H1 (cell line): ENCODE results near the gene TRPM1. TPM values are rescaled to one million over a fixed set of nuclear protein-coding genes. Genes with fewer than 3 reads are reported as not detected.

Experiments
- CTCF ChIA-PET: fragments of 300-600 bp; sonication (Branson Sonifier 250); formaldehyde crosslinking; loops from one replicate; lab custom pipeline; 2021; ENCODE audit not compliant: partially characterized antibody; lab: Charles Lee
- POLR2A ChIA-PET: fragments of 300-600 bp; sonication (Branson Sonifier 250); formaldehyde crosslinking; loops from one replicate; lab custom pipeline; 2021; ENCODE audit warnings: inconsistent platforms; ENCODE audit not compliant: partially characterized antibody; lab: Charles Lee
- DNase-seq, 2 experiments: peaks; one replicate each; pipeline versions ENCODE4 v3.0.0 to v3.0.0-alpha.2; 2010 to 2022; ENCODE audit warnings: low spot score in 2 of 2, low read depth in 1 of 2, mixed read lengths in 1 of 2
- FAIRE-seq: peaks from 2 replicates; lab custom pipeline; 2011; peaks lifted over from hg19 to GRCh38; lab: Jason Lieb, UNC
- H2AFZ ChIP-seq: 2 replicates; pipeline ENCODE4 v1.8.1; 2012; ENCODE audit warnings: low read length, inconsistent platforms
- H2AK5ac ChIP-seq: 2 replicates; pipeline ENCODE4 v1.6.1; 2013; ENCODE audit warnings: low read depth, low read length
- H2BK120ac ChIP-seq: replicated peaks from 2 replicates; pipeline ENCODE3; 2013; ENCODE audit warnings: low read depth, low read length, inconsistent platforms
- H2BK12ac ChIP-seq: 2 replicates; pipeline ENCODE4 v1.6.1; 2013; ENCODE audit warnings: low read depth, low read length
- H2BK15ac ChIP-seq: 2 replicates; pipeline ENCODE4 v1.6.1; 2013; ENCODE audit warnings: low read length
- H2BK20ac ChIP-seq: 2 replicates; pipeline ENCODE4 v1.6.1; 2013; ENCODE audit warnings: low read length
- H2BK5ac ChIP-seq: 2 replicates; pipeline ENCODE4 v1.6.1; 2013; ENCODE audit warnings: low read depth, low read length
- H3K14ac ChIP-seq: 2 replicates; pipeline ENCODE4 v1.6.1; 2013; ENCODE audit warnings: inconsistent platforms; ENCODE audit not compliant: insufficient read length
- H3K18ac ChIP-seq: 2 replicates; pipeline ENCODE4 v1.6.1; 2013; ENCODE audit warnings: low read length; ENCODE audit errors: extremely low read depth
- H3K23ac ChIP-seq: 2 replicates; pipeline ENCODE4 v1.6.1; 2013; ENCODE audit warnings: inconsistent platforms; ENCODE audit not compliant: insufficient read length
- H3K23me2 ChIP-seq: 2 replicates; pipeline ENCODE4 v1.6.1; 2013; ENCODE audit warnings: low read depth, low read length
- H3K27ac ChIP-seq: 2 replicates; pipeline ENCODE4 v1.6.1; 2011; ENCODE audit warnings: low read depth, low read length, inconsistent platforms
- H3K27me3 ChIP-seq, 4 experiments: replicated peaks in 1 of 4; 1 replicate in 1 of 4; 2 replicates in 3 of 4; pipeline versions ENCODE4 v1.6.1 to v1.8.1; 2011 to 2013; ENCODE audit warnings: low read length in 3 of 4, mild to moderate bottlenecking in 3 of 4, inconsistent platforms in 2 of 4, mixed read lengths in 2 of 4, moderate library complexity in 1 of 4; ENCODE audit not compliant: control insufficient read depth in 3 of 4, insufficient read depth in 3 of 4; ENCODE audit errors: extremely low read depth in 1 of 4
- H3K36me3 ChIP-seq, 4 experiments: 2 replicates each; pipeline versions ENCODE4 v1.6.1 to v1.8.1; 2011 to 2013; ENCODE audit warnings: mild to moderate bottlenecking in 4 of 4, low read length in 3 of 4, moderate library complexity in 2 of 4, control low read depth in 1 of 4, inconsistent platforms in 1 of 4; ENCODE audit not compliant: insufficient read depth in 4 of 4, control insufficient read depth in 2 of 4
- H3K4ac ChIP-seq: replicated peaks from 2 replicates; pipeline ENCODE3; 2013; ENCODE audit warnings: low read length, low read depth, mixed read lengths, inconsistent platforms; ENCODE audit not compliant: insufficient read length
- H3K4me1 ChIP-seq, 4 experiments: replicated peaks in 1 of 4; 1 replicate in 1 of 4; 2 replicates in 3 of 4; pipeline versions ENCODE4 v1.6.1 to v1.8.1; 2011 to 2013; ENCODE audit warnings: low read length in 3 of 4, inconsistent platforms in 2 of 4, mixed read lengths in 1 of 4; ENCODE audit not compliant: insufficient read depth in 4 of 4, control insufficient read depth in 3 of 4
- H3K4me2 ChIP-seq, 2 experiments: 2 replicates each; pipeline versions ENCODE4 v1.6.1 to v1.8.1; 2011 to 2013; ENCODE audit warnings: low read depth in 2 of 2, low read length in 2 of 2, control low read depth in 1 of 2, inconsistent platforms in 1 of 2, mild to moderate bottlenecking in 1 of 2; ENCODE audit not compliant: insufficient read depth in 1 of 2
- H3K4me3 ChIP-seq, 4 experiments: fragments of 200-600, 300-600 bp in 1 of 4; sonication (generic), shearing (Covaris generic), sonication (Bioruptor Twin) in 1 of 4; 2 replicates each; pipeline versions ENCODE4 v1.5.1 to v1.8.1; 2011 to 2016; ENCODE audit warnings: low read length in 4 of 4, low read depth in 3 of 4, control low read depth in 2 of 4, inconsistent platforms in 2 of 4, mild to moderate bottlenecking in 2 of 4, mixed read lengths in 1 of 4, moderate library complexity in 1 of 4; ENCODE audit not compliant: insufficient read depth in 2 of 4; ENCODE audit errors: extremely low read depth in 1 of 4
- H3K56ac ChIP-seq: replicated peaks from 2 replicates; pipeline ENCODE3; 2013; ENCODE audit warnings: low read depth, mild to moderate bottlenecking, mixed read lengths, low read length, inconsistent platforms; ENCODE audit not compliant: insufficient read length
- H3K79me1 ChIP-seq: 2 replicates; pipeline ENCODE4 v1.6.1; 2013; ENCODE audit warnings: low read depth, low read length, control low read depth
- H3K79me2 ChIP-seq, 2 experiments: 2 replicates each; pipeline versions ENCODE4 v1.6.1 to v1.8.1; 2012 to 2013; ENCODE audit warnings: low read length in 2 of 2, mild to moderate bottlenecking in 2 of 2, inconsistent platforms in 1 of 2; ENCODE audit not compliant: insufficient read depth in 2 of 2, control insufficient read depth in 1 of 2
- H3K9ac ChIP-seq, 4 experiments: replicated peaks in 1 of 4; 1 replicate in 1 of 4; 2 replicates in 3 of 4; pipeline versions ENCODE4 v1.6.1 to v1.8.1; 2011 to 2013; ENCODE audit warnings: low read depth in 3 of 4, low read length in 3 of 4, control low read depth in 2 of 4, mild to moderate bottlenecking in 2 of 4, moderate library complexity in 2 of 4, inconsistent platforms in 1 of 4; ENCODE audit errors: extremely low read depth in 1 of 4
- H3K9me3 ChIP-seq, 2 experiments: 2 replicates each; pipeline versions ENCODE4 v1.6.1 to v1.8.1; 2012 to 2013; ENCODE audit warnings: mild to moderate bottlenecking in 2 of 2, moderate library complexity in 2 of 2, control low read depth in 1 of 2, inconsistent platforms in 1 of 2, low read depth in 1 of 2, low read length in 1 of 2, mixed read lengths in 1 of 2; ENCODE audit not compliant: insufficient read depth in 2 of 2
- H4K20me1 ChIP-seq, 2 experiments: replicated peaks in 1 of 2; 2 replicates each; pipeline versions ENCODE3 to v1.8.1; 2011 to 2013; ENCODE audit warnings: inconsistent platforms in 2 of 2, low read length in 2 of 2, mild to moderate bottlenecking in 1 of 2; ENCODE audit not compliant: insufficient read depth in 2 of 2, control insufficient read depth in 1 of 2
- H4K5ac ChIP-seq: 2 replicates; pipeline ENCODE4 v1.6.1; 2013; ENCODE audit warnings: low read length, low read depth, mixed read lengths, inconsistent platforms; ENCODE audit not compliant: insufficient read length
- H4K8ac ChIP-seq: 2 replicates; pipeline ENCODE4 v1.8.0; 2013; ENCODE audit warnings: mild to moderate bottlenecking, moderate library complexity, low read length, inconsistent platforms; ENCODE audit not compliant: insufficient read depth; ENCODE audit errors: extremely low read depth
- H4K91ac ChIP-seq: replicated peaks from 2 replicates; pipeline ENCODE3; 2013; ENCODE audit warnings: low read length, mixed read lengths, inconsistent platforms; ENCODE audit not compliant: insufficient read length
- CBX5 ChIP-seq: fragments of 300-800, 300-1000 bp; sonication (generic); IDR thresholded peaks from 2 replicates; pipeline ENCODE4 v1.7.1; 2016; ENCODE audit warnings: antibody characterized with exemption, low read length, low read depth
- CEBPB ChIP-seq: IDR thresholded peaks from 2 replicates; pipeline ENCODE4 v1.6.1; 2012; ENCODE audit warnings: low read depth, low read length
- CHD2 ChIP-seq: IDR thresholded peaks from 2 replicates; pipeline ENCODE4 v1.6.1; 2012; ENCODE audit warnings: low read length, improper control_type of control experiment
- EP300 ChIP-seq, 2 experiments: IDR thresholded peaks; 1 replicate in 1 of 2; 2 replicates in 1 of 2; pipeline ENCODE4 v1.6.1; 2011 to 2012; ENCODE audit warnings: low read depth in 2 of 2, low read length in 2 of 2, mild to moderate bottlenecking in 2 of 2, borderline replicate concordance in 1 of 2, inconsistent platforms in 1 of 2, moderate library complexity in 1 of 2
- HDAC2 ChIP-seq, 2 experiments: fragments of 300-600 bp in 1 of 2; sonication (generic) in 1 of 2; IDR thresholded peaks; 2 replicates each; pipeline ENCODE4 v1.6.1; 2011 to 2012; ENCODE audit warnings: low read depth in 2 of 2, low read length in 2 of 2, mild to moderate bottlenecking in 2 of 2, moderate library complexity in 2 of 2, borderline replicate concordance in 1 of 2, inconsistent platforms in 1 of 2
- KDM4A ChIP-seq: IDR thresholded peaks from one replicate; pipeline ENCODE4 v1.7.1; 2012; ENCODE audit warnings: low read depth, mild to moderate bottlenecking, moderate library complexity, low read length, inconsistent platforms; ENCODE audit not compliant: severe bottlenecking
- MAX ChIP-seq: IDR thresholded peaks from 2 replicates; pipeline ENCODE4 v1.6.1; 2012; ENCODE audit warnings: inconsistent platforms
- PHF8 ChIP-seq: fragments of 200-600 bp; sonication (generic); conservative IDR thresholded peaks from 2 replicates; pipeline ENCODE4 v1.7.1; 2012; ENCODE audit warnings: low read depth, mild to moderate bottlenecking, inconsistent platforms, low read length, moderate library complexity
- POLR2A ChIP-seq, 2 experiments: IDR thresholded peaks; 1 replicate in 1 of 2; 2 replicates in 1 of 2; pipeline ENCODE4 v1.6.1; 2011; ENCODE audit warnings: low read depth in 2 of 2, low read length in 2 of 2, mild to moderate bottlenecking in 2 of 2; ENCODE audit errors: control extremely low read depth in 1 of 2
- RNF2 ChIP-seq: fragments of 200-900, 300-1000 bp; sonication (generic); IDR thresholded peaks from 2 replicates; pipeline ENCODE4 v1.7.1; 2016; ENCODE audit warnings: borderline replicate concordance, low read depth, mild to moderate bottlenecking, antibody characterized with exemption, low read length; ENCODE audit not compliant: poor library complexity, severe bottlenecking; ENCODE audit errors: missing control alignments
- SIN3A ChIP-seq, 2 experiments: IDR thresholded peaks in 1 of 2; conservative IDR thresholded peaks in 1 of 2; 2 replicates each; pipeline ENCODE4 v1.6.1; 2011 to 2012; ENCODE audit warnings: low read length in 2 of 2, improper control_type of control experiment in 1 of 2, low read depth in 1 of 2, mild to moderate bottlenecking in 1 of 2
- TBP ChIP-seq: IDR thresholded peaks from 2 replicates; pipeline ENCODE4 v1.6.1; 2011; ENCODE audit warnings: low read depth, low read length, improper control_type of control experiment
- WGBS, 2 experiments: shearing (Covaris generic) in 1 of 2; methylation state at CpG; one replicate each; pipeline versions ENCODE4 v1.1.6 to v1.1.7; 2013 to 2015; ENCODE audit warnings: low lambda C conversion rate in 2 of 2, mixed read lengths in 2 of 2, inconsistent platforms in 1 of 2, low coverage in 1 of 2, missing lambda C conversion rate in 1 of 2; ENCODE audit not compliant: insufficient replicate concordance in 2 of 2, insufficient coverage in 1 of 2, insufficient read length in 1 of 2; ENCODE audit errors: extremely low coverage in 1 of 2, missing lambda C conversion rate in 1 of 2; 5-methylcytosine and 5-hydroxymethylcytosine counted together
- polyA plus RNA-seq, 7 experiments: library from polyadenylated mRNA; depleted of rRNA in 3 of 7; stranded (reverse) in 5 of 7; unstranded in 2 of 7; fragments of >200 nt in 5 of 7; fragments of 200-250 nt in 2 of 7; gene quantifications; 1 replicate in 5 of 7; 2 replicates in 1 of 7; 4 replicates in 1 of 7; pipeline versions ENCODE4 v1.2.1 to v1.2.3, GENCODE V29; 2011 to 2013; ENCODE audit warnings: missing spikeins in 2 of 7, mixed read lengths in 2 of 7
- total RNA-seq: library from RNA; stranded (reverse); fragmentation: NEBNext Ultra II Directional; extraction: Animal tissue kit (Norgen Biotek cat#: 25700); gene quantifications from 2 replicates; pipeline ENCODE4 v1.2.1, GENCODE V29; 2021

Gene TRPM1
- total and polyA plus RNA-seq, 2 of the 8 experiments (the other 6 are each of a cell fraction or from before 2014, with no cell fraction given) = 0.05 TPM; not detected in 1

GRCh38 chr15:31070867-31071266, 30.7 kb downstream of the TRPM1 start:
- no peak for FAIRE-seq
- no peak overlapping the region for H2BK20ac ChIP-seq
- no peak overlapping the region for H3K4me3 ChIP-seq
- H4K20me1 ChIP-seq = no peaks in the 10 kb centered on the region
- no peak overlapping the region for H2BK5ac ChIP-seq
- no peak overlapping the region for H2BK120ac ChIP-seq
- H3K56ac ChIP-seq = no peak overlapping the region
- no peak overlapping the region for H3K23ac ChIP-seq
- H3K23me2 ChIP-seq = no peaks in the 10 kb centered on the region
- H3K4ac ChIP-seq = no peak overlapping the region
- no peak overlapping the region for H4K91ac ChIP-seq
- no peak overlapping the region for H3K27ac ChIP-seq
- H2AFZ ChIP-seq = no peak overlapping the region
- ChIA-PET CTCF (no interaction called here), POLR2A (no interaction called here)
- no peaks in the 10 kb centered on the region for H3K27me3 ChIP-seq
- no peaks in the 10 kb centered on the region for H3K79me1 ChIP-seq
- no peak overlapping the region for H4K8ac ChIP-seq
- H2AK5ac ChIP-seq = no peak overlapping the region
- 100% methylated on average over 2 of the region's 2 CpGs; no CpG with 5 or more reads in 1 of the 2 experiments for WGBS, 2 experiments
- no peaks in the 10 kb centered on the region for H3K79me2 ChIP-seq
- H3K18ac ChIP-seq = no peak overlapping the region
- H3K36me3 ChIP-seq = no peaks in the 10 kb centered on the region
- H3K14ac ChIP-seq = no peak overlapping the region
- H3K4me2 ChIP-seq = no peak overlapping the region
- no peak overlapping the region for H2BK12ac ChIP-seq
- TF ChIP-seq RNF2 (no peak), SIN3A (conservative IDR thresholded peaks at IDR 0.05 in 1 of 2, IDR thresholded peaks at IDR 0.05 in 1 of 2; ENCODE audit: low read depth in 1 of 2, low read length in 2 of 2) (no peak), HDAC2 (IDR thresholded peaks at IDR 0.05; ENCODE audit: borderline replicate concordance in 1 of 2, low read depth in 2 of 2, low read length in 2 of 2) (no peak), EP300 (IDR thresholded peaks at IDR 0.05; ENCODE audit: borderline replicate concordance in 1 of 2, low read depth in 2 of 2, low read length in 2 of 2) (no peak), PHF8 (no peak), CEBPB (no peak), POLR2A (IDR thresholded peaks at IDR 0.05; ENCODE audit: control extremely low read depth in 1 of 2, low read depth in 2 of 2, low read length in 2 of 2) (no peak), TBP (no peak), CBX5 (no peak), MAX (no peak), CHD2 (no peak), KDM4A (no peak)
- no peak overlapping the region for H4K5ac ChIP-seq
- peaks cover 0 to 4% (median 1%) of the 10 kb centered on the region in 4 experiments; a peak in 5 of 7 replicates for H3K4me1 ChIP-seq
- peak in 1 of 2 experiments; percentile 8 for DNase-seq
- no peak overlapping the region for H3K9ac ChIP-seq
- H3K9me3 ChIP-seq = no peaks in the 10 kb centered on the region
- no peak overlapping the region for H2BK15ac ChIP-seq
